HepG2 (cell line): Measurements from ENCODE around the gene PKD1L1. TPM values are rescaled to one million over a fixed set of nuclear protein-coding genes. Genes with fewer than 3 reads are reported as not detected.
A peak's percentile ranks its signal among the peaks of the same experiment; 100 is the strongest.

Source experiments
- DPF2 ChIP-seq: sonication (generic); formaldehyde crosslinking; IDR thresholded peaks from 2 replicates; pipeline ENCODE4 v1.4.0; 2020; ENCODE audit warnings: mild to moderate bottlenecking, low read depth, missing genetic modification reagents, borderline replicate concordance
- GABPB1 ChIP-seq: IDR thresholded peaks from 2 replicates; pipeline ENCODE4 v1.6.1; 2016; ENCODE audit warnings: mild to moderate bottlenecking, missing genetic modification reagents, moderate library complexity, missing compliant biosample characterization
- HCFC1 ChIP-seq: fragments of 150-350 bp; IDR thresholded peaks from 2 replicates; pipeline ENCODE4 v1.6.1; 2014; ENCODE audit warnings: low read depth, low read length
- RAD51 ChIP-seq: fragments of 450-650 bp; IDR thresholded peaks from 2 replicates; pipeline ENCODE4 v1.6.1; 2016; ENCODE audit warnings: borderline replicate concordance
- SETDB1 ChIP-seq: sonication (generic); formaldehyde crosslinking; IDR thresholded peaks from 2 replicates; pipeline ENCODE4 v1.5.1; 2020; ENCODE audit warnings: missing genetic modification reagents, mild to moderate bottlenecking, borderline replicate concordance
- ZFYVE20 ChIP-seq: sonication (generic); formaldehyde crosslinking; IDR thresholded peaks from 2 replicates; pipeline ENCODE4 v1.8.0; 2023; ENCODE audit warnings: low read depth, mild to moderate bottlenecking, moderate library complexity, missing genetic modification reagents, borderline replicate concordance
- ZNF567 ChIP-seq: sonication (generic); formaldehyde crosslinking; IDR thresholded peaks from 2 replicates; pipeline ENCODE4 v1.8.1; 2023; ENCODE audit warnings: mild to moderate bottlenecking, missing genetic modification reagents, borderline replicate concordance
- ZNF780A ChIP-seq: sonication (generic); formaldehyde crosslinking; IDR thresholded peaks from 2 replicates; pipeline ENCODE4 v1.8.0; 2022; ENCODE audit warnings: mild to moderate bottlenecking, missing genetic modification reagents, moderate library complexity
- ZNF841 ChIP-seq: sonication (generic); formaldehyde crosslinking; IDR thresholded peaks from 2 replicates; pipeline ENCODE4 v1.8.1; 2023; ENCODE audit warnings: missing genetic modification reagents, borderline replicate concordance
- ZNF879 ChIP-seq: sonication (generic); formaldehyde crosslinking; IDR thresholded peaks from 2 replicates; pipeline ENCODE4 v1.8.1; 2023; ENCODE audit warnings: missing genetic modification reagents
- polyA plus RNA-seq, 8 experiments: library from polyadenylated mRNA; depleted of rRNA in 3 of 8; stranded (reverse) in 7 of 8; unstranded in 1 of 8; fragments of >200 nt; fragmentation: Illumina TruSeq in 4 of 8; extraction: Trizol in 4 of 8; gene quantifications; 2 replicates each; pipeline versions ENCODE4 v1.2.1 to v1.2.3, GENCODE V29; 2011 to 2016; ENCODE audit warnings: low read depth in 4 of 8, missing spikeins in 1 of 8, mixed read lengths in 1 of 8; ENCODE audit not compliant: insufficient read depth in 1 of 8
- total RNA-seq, 5 experiments: library from RNA; depleted of rRNA; stranded (reverse); fragments of >200 nt; fragmentation: Illumina TruSeq; extraction: Trizol; gene quantifications; 2 replicates each; pipeline ENCODE4 v1.2.3, GENCODE V29; 2016; ENCODE audit warnings: low read depth in 1 of 5
- TF ChIP-seq, protein P1 (sequence below): sonication (generic); formaldehyde crosslinking; IDR thresholded peaks from 2 replicates; pipeline ENCODE4 v1.8.1; 2023; ENCODE audit warnings: mild to moderate bottlenecking, moderate library complexity, missing genetic modification reagents
- TF ChIP-seq, protein P2 (sequence below): sonication (generic); formaldehyde crosslinking; IDR thresholded peaks from 2 replicates; pipeline ENCODE4 v1.8.1; 2023; ENCODE audit warnings: mild to moderate bottlenecking, inconsistent platforms, moderate library complexity, missing genetic modification reagents, borderline replicate concordance
- TF ChIP-seq, protein P3 (sequence below): sonication (generic); formaldehyde crosslinking; IDR thresholded peaks from 2 replicates; pipeline ENCODE4 v1.5.1; 2020; ENCODE audit warnings: missing genetic modification reagents, mild to moderate bottlenecking, borderline replicate concordance
- TF ChIP-seq, protein P4 (sequence below): IDR thresholded peaks from 2 replicates; pipeline ENCODE4 v1.6.1; 2012; ENCODE audit warnings: low read depth, low read length, improper control_type of control experiment
- TF ChIP-seq, protein P5 (sequence below): sonication (generic); formaldehyde crosslinking; IDR thresholded peaks from 2 replicates; pipeline ENCODE4 v1.5.0; 2020; ENCODE audit warnings: mild to moderate bottlenecking, missing genetic modification reagents, borderline replicate concordance
- TF ChIP-seq, protein P6 (sequence below): sonication (generic); formaldehyde crosslinking; IDR thresholded peaks from 2 replicates; pipeline ENCODE4 v1.9.0; 2022; ENCODE audit warnings: missing genetic modification reagents, mild to moderate bottlenecking, borderline replicate concordance

Gene PKD1L1
- total and polyA plus RNA-seq, 2 of the 13 experiments (the other 11 are each of a cell fraction or from before 2014, with no cell fraction given) = 0.01 TPM; not detected in 1

DNA sequence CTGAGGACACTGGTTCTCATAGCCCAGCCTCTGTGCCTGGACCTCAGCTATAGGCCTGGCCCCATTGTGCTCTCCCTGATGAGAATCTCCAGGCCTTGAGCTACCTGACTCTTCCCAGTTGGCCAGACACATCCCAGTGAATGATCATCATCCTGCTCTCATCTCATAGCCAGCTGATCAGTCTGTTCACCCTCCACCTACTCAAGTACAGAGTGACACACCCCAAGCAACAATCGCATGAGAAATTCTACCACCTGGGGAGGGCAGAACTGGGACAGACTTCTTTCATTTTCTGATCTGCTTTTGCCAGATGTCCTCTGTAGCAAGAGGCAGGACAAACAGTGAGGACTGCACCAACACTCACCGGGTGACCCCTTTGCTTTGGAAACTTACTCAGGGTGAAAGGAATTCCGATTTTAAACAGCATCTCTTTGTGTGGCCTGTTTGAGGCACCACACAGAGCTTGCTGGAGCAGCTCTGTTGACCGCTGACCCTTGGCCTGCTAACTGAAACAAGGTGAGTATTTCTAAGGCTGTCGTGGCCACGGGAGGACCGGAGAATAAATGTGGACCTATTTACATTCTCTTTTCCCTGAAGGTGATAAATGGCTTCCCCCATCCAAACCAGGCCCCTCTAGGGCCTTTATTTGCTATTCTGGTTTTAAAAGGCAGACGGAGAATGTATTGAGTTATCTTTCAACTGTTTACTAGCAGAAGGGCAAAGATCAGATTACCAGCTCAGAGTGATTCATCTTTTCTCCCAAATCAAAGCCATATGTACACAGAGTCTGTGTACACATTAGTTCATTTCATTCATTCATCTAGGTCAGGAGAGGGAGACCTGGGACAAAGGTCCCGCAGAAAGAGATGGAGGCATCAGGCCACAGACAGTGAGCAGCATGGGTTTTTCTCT is 184.9 kb downstream of the PKD1L1 start (continued):
- TF ChIP-seq, protein P1, sequence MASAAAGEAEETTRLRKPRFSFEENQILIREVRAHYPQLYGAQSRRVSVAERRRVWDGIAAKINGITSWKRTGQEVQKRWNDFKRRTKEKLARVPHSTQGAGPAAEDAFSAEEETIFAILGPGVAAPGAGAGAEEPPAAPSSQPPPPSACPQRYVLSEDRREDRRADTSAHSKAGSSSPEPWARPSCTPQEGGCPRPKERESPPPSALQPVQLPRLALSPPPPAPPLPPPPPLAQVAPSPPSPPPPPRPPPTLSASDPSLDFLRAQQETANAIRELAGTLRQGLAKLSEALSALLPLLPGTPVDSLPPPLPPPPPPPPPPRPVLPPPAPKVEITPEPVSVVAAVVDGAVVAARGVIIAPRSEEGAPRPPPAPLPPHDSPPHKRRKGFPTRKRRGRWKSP (CRISPR knock-in tag) = 0 out of 2 replicates have a peak, but pooled peaks have one; percentile 20
- TF ChIP-seq ZFYVE20 (CRISPR knock-in tag) = no peak
- TF ChIP-seq, protein P2, sequence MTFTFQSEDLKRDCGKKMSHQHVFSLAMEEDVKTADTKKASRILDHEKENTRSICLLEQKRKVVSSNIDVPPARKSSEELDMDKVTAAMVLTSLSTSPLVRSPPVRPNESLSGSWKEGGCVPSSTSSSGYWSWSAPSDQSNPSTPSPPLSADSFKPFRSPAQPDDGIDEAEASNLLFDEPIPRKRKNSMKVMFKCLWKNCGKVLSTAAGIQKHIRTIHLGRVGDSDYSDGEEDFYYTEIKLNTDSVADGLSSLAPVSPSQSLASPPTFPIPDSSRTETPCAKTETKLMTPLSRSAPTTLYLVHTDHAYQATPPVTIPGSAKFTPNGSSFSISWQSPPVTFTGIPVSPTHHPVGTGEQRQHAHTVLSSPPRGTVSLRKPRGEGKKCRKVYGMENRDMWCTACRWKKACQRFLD (CRISPR knock-in tag) = peak; percentile 61; the same call in 1 of the 2 replicates
- no peak for TF ChIP-seq ZNF567 (CRISPR knock-in tag)
- no peak for TF ChIP-seq ZNF841 (CRISPR knock-in tag)
- TF ChIP-seq, protein P3, sequence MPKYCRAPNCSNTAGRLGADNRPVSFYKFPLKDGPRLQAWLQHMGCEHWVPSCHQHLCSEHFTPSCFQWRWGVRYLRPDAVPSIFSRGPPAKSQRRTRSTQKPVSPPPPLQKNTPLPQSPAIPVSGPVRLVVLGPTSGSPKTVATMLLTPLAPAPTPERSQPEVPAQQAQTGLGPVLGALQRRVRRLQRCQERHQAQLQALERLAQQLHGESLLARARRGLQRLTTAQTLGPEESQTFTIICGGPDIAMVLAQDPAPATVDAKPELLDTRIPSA (CRISPR knock-in tag) = no peak
- no peak for TF ChIP-seq SETDB1 (CRISPR knock-in tag)
- TF ChIP-seq ZNF879 (CRISPR knock-in tag) = no peak
- no peak for TF ChIP-seq RAD51
- TF ChIP-seq DPF2 (CRISPR knock-in tag) = peak; percentile 98
- TF ChIP-seq, protein P4, sequence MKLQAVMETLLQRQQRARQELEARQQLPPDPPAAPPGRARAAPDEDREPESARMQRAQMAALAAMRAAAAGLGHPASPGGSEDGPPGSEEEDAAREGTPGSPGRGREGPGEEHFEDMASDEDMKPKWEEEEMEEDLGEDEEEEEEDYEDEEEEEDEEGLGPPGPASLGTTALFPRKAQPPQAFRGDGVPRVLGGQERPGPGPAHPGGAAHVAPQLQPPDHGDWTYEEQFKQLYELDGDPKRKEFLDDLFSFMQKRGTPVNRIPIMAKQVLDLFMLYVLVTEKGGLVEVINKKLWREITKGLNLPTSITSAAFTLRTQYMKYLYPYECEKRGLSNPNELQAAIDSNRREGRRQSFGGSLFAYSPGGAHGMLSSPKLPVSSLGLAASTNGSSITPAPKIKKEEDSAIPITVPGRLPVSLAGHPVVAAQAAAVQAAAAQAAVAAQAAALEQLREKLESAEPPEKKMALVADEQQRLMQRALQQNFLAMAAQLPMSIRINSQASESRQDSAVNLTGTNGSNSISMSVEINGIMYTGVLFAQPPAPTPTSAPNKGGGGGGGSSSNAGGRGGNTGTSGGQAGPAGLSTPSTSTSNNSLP = peak; percentile 100
- TF ChIP-seq HCFC1 = no peak
- TF ChIP-seq, protein P5, sequence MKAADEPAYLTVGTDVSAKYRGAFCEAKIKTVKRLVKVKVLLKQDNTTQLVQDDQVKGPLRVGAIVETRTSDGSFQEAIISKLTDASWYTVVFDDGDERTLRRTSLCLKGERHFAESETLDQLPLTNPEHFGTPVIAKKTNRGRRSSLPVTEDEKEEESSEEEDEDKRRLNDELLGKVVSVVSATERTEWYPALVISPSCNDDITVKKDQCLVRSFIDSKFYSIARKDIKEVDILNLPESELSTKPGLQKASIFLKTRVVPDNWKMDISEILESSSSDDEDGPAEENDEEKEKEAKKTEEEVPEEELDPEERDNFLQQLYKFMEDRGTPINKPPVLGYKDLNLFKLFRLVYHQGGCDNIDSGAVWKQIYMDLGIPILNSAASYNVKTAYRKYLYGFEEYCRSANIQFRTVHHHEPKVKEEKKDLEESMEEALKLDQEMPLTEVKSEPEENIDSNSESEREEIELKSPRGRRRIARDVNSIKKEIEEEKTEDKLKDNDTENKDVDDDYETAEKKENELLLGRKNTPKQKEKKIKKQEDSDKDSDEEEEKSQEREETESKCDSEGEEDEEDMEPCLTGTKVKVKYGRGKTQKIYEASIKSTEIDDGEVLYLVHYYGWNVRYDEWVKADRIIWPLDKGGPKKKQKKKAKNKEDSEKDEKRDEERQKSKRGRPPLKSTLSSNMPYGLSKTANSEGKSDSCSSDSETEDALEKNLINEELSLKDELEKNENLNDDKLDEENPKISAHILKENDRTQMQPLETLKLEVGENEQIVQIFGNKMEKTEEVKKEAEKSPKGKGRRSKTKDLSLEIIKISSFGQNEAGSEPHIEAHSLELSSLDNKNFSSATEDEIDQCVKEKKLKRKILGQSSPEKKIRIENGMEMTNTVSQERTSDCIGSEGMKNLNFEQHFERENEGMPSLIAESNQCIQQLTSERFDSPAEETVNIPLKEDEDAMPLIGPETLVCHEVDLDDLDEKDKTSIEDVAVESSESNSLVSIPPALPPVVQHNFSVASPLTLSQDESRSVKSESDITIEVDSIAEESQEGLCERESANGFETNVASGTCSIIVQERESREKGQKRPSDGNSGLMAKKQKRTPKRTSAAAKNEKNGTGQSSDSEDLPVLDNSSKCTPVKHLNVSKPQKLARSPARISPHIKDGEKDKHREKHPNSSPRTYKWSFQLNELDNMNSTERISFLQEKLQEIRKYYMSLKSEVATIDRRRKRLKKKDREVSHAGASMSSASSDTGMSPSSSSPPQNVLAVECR (CRISPR knock-in tag) = peak; percentile 45; the same call in 1 of the 2 replicates
- no peak for TF ChIP-seq ZNF780A
- no peak; the same call in 1 of the 2 replicates for TF ChIP-seq GABPB1 (CRISPR knock-in tag)
- TF ChIP-seq, protein P6, sequence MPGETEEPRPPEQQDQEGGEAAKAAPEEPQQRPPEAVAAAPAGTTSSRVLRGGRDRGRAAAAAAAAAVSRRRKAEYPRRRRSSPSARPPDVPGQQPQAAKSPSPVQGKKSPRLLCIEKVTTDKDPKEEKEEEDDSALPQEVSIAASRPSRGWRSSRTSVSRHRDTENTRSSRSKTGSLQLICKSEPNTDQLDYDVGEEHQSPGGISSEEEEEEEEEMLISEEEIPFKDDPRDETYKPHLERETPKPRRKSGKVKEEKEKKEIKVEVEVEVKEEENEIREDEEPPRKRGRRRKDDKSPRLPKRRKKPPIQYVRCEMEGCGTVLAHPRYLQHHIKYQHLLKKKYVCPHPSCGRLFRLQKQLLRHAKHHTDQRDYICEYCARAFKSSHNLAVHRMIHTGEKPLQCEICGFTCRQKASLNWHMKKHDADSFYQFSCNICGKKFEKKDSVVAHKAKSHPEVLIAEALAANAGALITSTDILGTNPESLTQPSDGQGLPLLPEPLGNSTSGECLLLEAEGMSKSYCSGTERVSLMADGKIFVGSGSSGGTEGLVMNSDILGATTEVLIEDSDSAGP (CRISPR knock-in tag) = peak; percentile 80; the same call in 1 of the 2 replicates
